ENCODE results near the gene AKAP13.
"Not testable (repeated sequence)": the region's sequence is repeated elsewhere in the genome, so short reads cannot be mapped to it uniquely, and the experiment has no call there.

Gene AKAP13

GRCh38 chr15:85665677-85666076, 285.3 kb downstream of the AKAP13 start:
- not testable (repeated sequence) for DNase-seq

GRCh38 chr15:85667491-85668424, 287.4 kb downstream of the AKAP13 start:
- DNase-seq: no peak

GRCh38 chr15:85671156-85671555, 290.8 kb downstream of the AKAP13 start:
- DNase-seq: no peak

GRCh38 chr15:85672332-85673084, 292.1 kb downstream of the AKAP13 start:
- DNase-seq: no peak

- no peak for DNase-seq
Measured at GRCh38 chr15:85673326-85673725, 292.9 kb downstream of the AKAP13 start.

- peak in 1 of 51 donors; percentile 9 for DNase-seq
Measured at GRCh38 chr15:85676342-85677098, 296.1 kb downstream of the AKAP13 start.

GRCh38 chr15:85679231-85679630, 298.8 kb downstream of the AKAP13 start:
- no peak for DNase-seq

- DNase-seq: no peak
Measured at GRCh38 chr15:85681386-85681785, 301.0 kb downstream of the AKAP13 start.

GRCh38 chr15:85684174-85684710, 303.8 kb downstream of the AKAP13 start:
- no peak for DNase-seq

- DNase-seq: no peak
Measured at GRCh38 chr15:85685356-85685755, 305.0 kb downstream of the AKAP13 start.

- DNase-seq: no peak
Measured at GRCh38 chr15:85687329-85687728, 306.9 kb downstream of the AKAP13 start.

GRCh38 chr15:85688711-85689110, 308.3 kb downstream of the AKAP13 start:
- no peak for DNase-seq

- DNase-seq: peak in 25 of 51 donors; percentile 3 to 59 (median 28)
Measured at GRCh38 chr15:85689729-85690128, 309.3 kb downstream of the AKAP13 start.

GRCh38 chr15:85690561-85691231, 310.3 kb downstream of the AKAP13 start:
- no peak for DNase-seq

- peak in 1 of 51 donors; percentile 10 for DNase-seq
Measured at GRCh38 chr15:85691350-85692240, 311.2 kb downstream of the AKAP13 start.

- DNase-seq: no peak
Measured at GRCh38 chr15:85692321-85692720, 311.9 kb downstream of the AKAP13 start.

- no peak for DNase-seq
Measured at GRCh38 chr15:85692873-85693272, 312.5 kb downstream of the AKAP13 start.

- DNase-seq: no peak
Measured at GRCh38 chr15:85693277-85693676, 312.9 kb downstream of the AKAP13 start.

GRCh38 chr15:85694091-85694490, 313.7 kb downstream of the AKAP13 start:
- DNase-seq: no peak

GRCh38 chr15:85700767-85701166, 320.4 kb downstream of the AKAP13 start:
- no peak for DNase-seq
